ENCODE measurements around the gene LIX1.
A peak's percentile ranks its signal among the peaks of the same experiment; 100 is the strongest.
"Not testable (repeated sequence)": the region's sequence is repeated elsewhere in the genome, so short reads cannot be mapped to it uniquely, and the experiment has no call there.

Gene LIX1

GRCh38 chr5:97101189-97101910 lies 41.1 kb downstream of the LIX1 start:
- no peak for DNase-seq

- DNase-seq: no peak
These were observed 41.9 kb downstream of the LIX1 start for GRCh38 chr5:97100476-97100875.

GRCh38 chr5:97098922-97099321 lies 43.5 kb downstream of the LIX1 start:
- DNase-seq: no peak

- DNase-seq: no peak
These were observed 44.8 kb downstream of the LIX1 start for GRCh38 chr5:97097326-97098230.

GRCh38 chr5:97096846-97097245 lies 45.6 kb downstream of the LIX1 start:
- no peak for DNase-seq

- DNase-seq: no peak
These were observed 46.2 kb downstream of the LIX1 start for GRCh38 chr5:97096191-97096590.

- DNase-seq: no peak
These were observed 47.1 kb downstream of the LIX1 start for GRCh38 chr5:97095318-97095732.

- peak in 1 of 2 donors; percentile 10 for DNase-seq
These were observed 47.7 kb downstream of the LIX1 start for GRCh38 chr5:97094579-97095317.

GRCh38 chr5:97093193-97093592 lies 49.2 kb downstream of the LIX1 start:
- DNase-seq: no peak

GRCh38 chr5:97090944-97091343 lies 51.5 kb downstream of the LIX1 start:
- DNase-seq: no peak

- DNase-seq: no peak
These were observed 53.1 kb downstream of the LIX1 start for GRCh38 chr5:97089149-97089801.

- DNase-seq: no peak
These were observed 53.6 kb downstream of the LIX1 start for GRCh38 chr5:97088774-97089148.

- no peak for DNase-seq
These were observed 55.3 kb downstream of the LIX1 start for GRCh38 chr5:97087138-97087537.

- no peak for DNase-seq
These were observed 56.8 kb downstream of the LIX1 start for GRCh38 chr5:97085459-97086181.

GRCh38 chr5:97084782-97085458 lies 57.5 kb downstream of the LIX1 start:
- DNase-seq: not testable (repeated sequence)

- no peak for DNase-seq
These were observed 63.3 kb downstream of the LIX1 start for GRCh38 chr5:97078958-97079743.

GRCh38 chr5:97077246-97077645 lies 65.2 kb downstream of the LIX1 start:
- DNase-seq: no peak

- DNase-seq: no peak
These were observed 66.3 kb downstream of the LIX1 start for GRCh38 chr5:97076098-97076497.

- DNase-seq: no peak
These were observed 66.8 kb downstream of the LIX1 start for GRCh38 chr5:97075649-97076048.

- no peak for DNase-seq
These were observed 67.4 kb downstream of the LIX1 start for GRCh38 chr5:97074859-97075489.

Measured in stimulated activated CD4-positive, alpha-beta T cell treated with anti-CD3 and anti-CD28 coated beads, Interleukin-2, amount 100 ng/mL, for 48 hours (primary cell).